ENCODE results near the gene TRIP6.

GRCh38 chr7:100840470-100841100 lies 26.6 kb upstream of the TRIP6 start:
- TF ChIP-seq EP300 (IDR thresholded peaks at IDR 0.05; ENCODE audit: borderline replicate concordance in 1 of 2, low read depth in 2 of 2, low read length in 2 of 2) (no peak), NRF1 (IDR thresholded peaks at IDR 0.05; ENCODE audit: low read depth, low read length) (no peak), YY1 (IDR thresholded peaks at IDR 0.05; ENCODE audit: low read depth, low read length) (no peak), CTCF (IDR thresholded peaks at IDR 0.05; ENCODE audit: control extremely low read depth in 1 of 3, insufficient read depth in 1 of 3, low read depth in 1 of 3, low read length in 3 of 3) (no peak), ATF3 (IDR thresholded peaks at IDR 0.05; ENCODE audit: insufficient read depth, low read depth, low read length) (no peak), POLR2AphosphoS5 (IDR thresholded peaks at IDR 0.05; ENCODE audit: low read depth, low read length) (no peak)
